HL-60 (cell line): ENCODE data around the gene CTBP2.

ENCODE experiments used
- DNase-seq, 2 experiments: peaks; one replicate each; pipeline ENCODE4 v3.0.0-alpha.2; 2010 to 2020; ENCODE audit warnings: low read depth in 1 of 2, low spot score in 1 of 2
- H3K27ac ChIP-seq: fragments of 250-450 bp; sonication (Bioruptor Pico); replicated peaks from 2 replicates; pipeline ENCODE4 v1.5.1; 2020; ENCODE audit warnings: mild to moderate bottlenecking, moderate library complexity
- H3K27me3 ChIP-seq: fragments of 250-450 bp; sonication (Bioruptor Pico); 2 replicates; pipeline ENCODE4 v1.5.1; 2021; ENCODE audit warnings: mild to moderate bottlenecking, moderate library complexity; ENCODE audit not compliant: insufficient read depth, poor library complexity, severe bottlenecking
- H3K4me3 ChIP-seq: replicated peaks from 2 replicates; pipeline ENCODE4 v1.5.1; 2011; ENCODE audit warnings: mild to moderate bottlenecking, control low read depth, low read length; ENCODE audit not compliant: insufficient read depth
- GABPA ChIP-seq: IDR thresholded peaks from 2 replicates; pipeline ENCODE4 v1.6.1; 2012; ENCODE audit warnings: low read depth
- POLR2AphosphoS5 ChIP-seq: IDR thresholded peaks from 2 replicates; pipeline ENCODE4 v1.6.1; 2012; ENCODE audit warnings: low read depth
- REST ChIP-seq: IDR thresholded peaks from 2 replicates; pipeline ENCODE4 v1.6.1; 2012; ENCODE audit warnings: low read depth; ENCODE audit not compliant: insufficient replicate concordance
- SPI1 ChIP-seq: IDR thresholded peaks from 2 replicates; pipeline ENCODE4 v1.6.1; 2012; ENCODE audit warnings: low read depth, mild to moderate bottlenecking, borderline replicate concordance
- TF ChIP-seq, protein P1 (sequence below): IDR thresholded peaks from one replicate; pipeline ENCODE4 v1.5.1; 2011; ENCODE audit warnings: low read length, control low read depth, inconsistent platforms; ENCODE audit not compliant: insufficient read depth

Gene CTBP2

DNA sequence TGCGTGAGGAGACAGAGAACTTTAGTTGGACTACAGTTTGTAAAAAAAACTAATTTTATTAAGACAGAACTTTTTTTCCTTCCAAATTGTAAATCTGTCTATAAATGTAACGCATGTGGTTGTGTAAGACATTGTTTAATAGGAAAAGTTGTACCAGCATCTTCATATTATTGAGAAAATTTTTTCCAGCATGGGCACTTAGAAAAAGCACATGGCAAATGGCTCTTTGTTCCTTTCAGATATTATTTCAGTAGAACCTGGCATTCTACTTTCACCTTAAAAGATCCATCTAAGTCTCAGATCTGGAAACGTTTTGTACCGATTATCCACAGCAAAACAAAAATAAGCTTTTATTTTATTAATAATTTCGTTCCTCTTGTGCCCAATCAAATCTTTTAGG, 175.2 kb downstream of the CTBP2 start:
- no peak overlapping the region for H3K27ac ChIP-seq
- H3K4me3 ChIP-seq: no peak overlapping the region
- no peak for DNase-seq
- no peak for TF ChIP-seq GABPA
- no peak for TF ChIP-seq SPI1
- no peak for TF ChIP-seq POLR2AphosphoS5
- TF ChIP-seq REST: no peak
- TF ChIP-seq, protein P1, sequence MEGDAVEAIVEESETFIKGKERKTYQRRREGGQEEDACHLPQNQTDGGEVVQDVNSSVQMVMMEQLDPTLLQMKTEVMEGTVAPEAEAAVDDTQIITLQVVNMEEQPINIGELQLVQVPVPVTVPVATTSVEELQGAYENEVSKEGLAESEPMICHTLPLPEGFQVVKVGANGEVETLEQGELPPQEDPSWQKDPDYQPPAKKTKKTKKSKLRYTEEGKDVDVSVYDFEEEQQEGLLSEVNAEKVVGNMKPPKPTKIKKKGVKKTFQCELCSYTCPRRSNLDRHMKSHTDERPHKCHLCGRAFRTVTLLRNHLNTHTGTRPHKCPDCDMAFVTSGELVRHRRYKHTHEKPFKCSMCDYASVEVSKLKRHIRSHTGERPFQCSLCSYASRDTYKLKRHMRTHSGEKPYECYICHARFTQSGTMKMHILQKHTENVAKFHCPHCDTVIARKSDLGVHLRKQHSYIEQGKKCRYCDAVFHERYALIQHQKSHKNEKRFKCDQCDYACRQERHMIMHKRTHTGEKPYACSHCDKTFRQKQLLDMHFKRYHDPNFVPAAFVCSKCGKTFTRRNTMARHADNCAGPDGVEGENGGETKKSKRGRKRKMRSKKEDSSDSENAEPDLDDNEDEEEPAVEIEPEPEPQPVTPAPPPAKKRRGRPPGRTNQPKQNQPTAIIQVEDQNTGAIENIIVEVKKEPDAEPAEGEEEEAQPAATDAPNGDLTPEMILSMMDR: no peak
- H3K27me3 ChIP-seq: no peaks in the 10 kb centered on the region

DNA sequence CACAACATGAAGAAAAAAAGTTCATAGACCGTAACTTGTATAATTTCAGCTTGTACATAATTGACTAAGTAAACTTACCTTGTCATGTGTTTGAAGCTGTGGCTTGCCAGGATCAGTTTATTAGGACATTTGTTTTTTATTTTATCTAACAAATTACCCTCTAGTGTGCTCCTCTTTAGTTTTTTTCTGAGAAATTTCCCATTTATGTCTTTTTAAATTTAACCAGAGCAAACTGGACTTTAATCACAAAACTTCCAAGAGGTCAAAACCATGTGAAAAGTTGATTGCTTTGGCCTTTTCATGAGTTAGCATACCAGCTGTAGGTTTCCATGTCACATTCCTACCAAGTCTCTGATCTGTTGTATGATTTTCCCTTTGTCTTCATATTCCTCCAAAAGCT, 176.0 kb downstream of the CTBP2 start:
- TF ChIP-seq SPI1: no peak
- TF ChIP-seq POLR2AphosphoS5: no peak
- TF ChIP-seq, protein P1: no peak
- no peak for TF ChIP-seq REST
- no peak for TF ChIP-seq GABPA
- H3K27ac ChIP-seq: no peak overlapping the region
- no peak overlapping the region for H3K4me3 ChIP-seq
- DNase-seq: no peak
- H3K27me3 ChIP-seq: no peaks in the 10 kb centered on the region

- TF ChIP-seq SPI1 (no peak), GABPA (no peak), REST (no peak), POLR2AphosphoS5 (no peak)
- TF ChIP-seq, protein P1: no peak
- H3K27me3 ChIP-seq: no peaks in the 10 kb centered on the region
- no peak for DNase-seq
- no peak overlapping the region for H3K4me3 ChIP-seq
- H3K27ac ChIP-seq: no peak overlapping the region
These were observed 177.0 kb downstream of the CTBP2 start for GRCh38 chr10:124983321-124983720.
